Esophagus squamous epithelium (tissue), 5 donors: ENCODE results near the gene DCPS. TPM values are rescaled to one million over a fixed set of nuclear protein-coding genes. Genes with fewer than 3 reads are reported as not detected.

Experiments used
- DNase-seq: peaks from one replicate; lab custom pipeline; 2025; lab: John Stamatoyannopoulos, UW
- H3K27ac ChIP-seq, 4 donors: fragments of 200-600 bp; sonication (generic); one replicate each; pipeline ENCODE4 v1.5.1; 2016 to 2019; ENCODE audit warnings: mild to moderate bottlenecking in 1 of 4
- H3K27me3 ChIP-seq, 4 donors: fragments of 200-600 bp; sonication (generic); 1 replicate in 3 of 4; 2 replicates in 1 of 4; pipeline versions ENCODE4 v1.5.1 to v1.6.0; 2017 to 2021; ENCODE audit warnings: antibody characterized with exemption in 1 of 4
- H3K36me3 ChIP-seq, 3 donors: fragments of 200-600 bp; sonication (generic); one replicate each; pipeline ENCODE4 v1.5.1; 2016 to 2019
- H3K4me1 ChIP-seq, 3 donors: fragments of 200-600 bp; sonication (generic); one replicate each; pipeline ENCODE4 v1.5.1; 2017 to 2019
- H3K4me3 ChIP-seq, 4 donors: fragments of 200-600 bp; sonication (generic); 1 replicate in 3 of 4; 2 replicates in 1 of 4; pipeline ENCODE4 v1.5.1; 2016 to 2019; ENCODE audit warnings: mild to moderate bottlenecking in 2 of 4, moderate library complexity in 1 of 4
- H3K9me3 ChIP-seq, 3 donors: fragments of 200-600 bp; sonication (generic); one replicate each; pipeline ENCODE4 v1.5.1; 2016 to 2019
- CTCF ChIP-seq, 6 experiments: fragments of 450-650 bp in 4 of 6; fragments of 200-600 bp in 2 of 6; sonication (generic) in 2 of 6; IDR thresholded peaks; one replicate each; pipeline ENCODE4 v1.5.1; 2016 to 2019; ENCODE audit warnings: antibody characterized with exemption in 6 of 6, mild to moderate bottlenecking in 4 of 6, moderate library complexity in 4 of 6
- POLR2A ChIP-seq, 4 donors: fragments of 450-650 bp; IDR thresholded peaks; one replicate each; pipeline ENCODE4 v1.6.1; 2017; ENCODE audit warnings: antibody characterized with exemption in 4 of 4, mild to moderate bottlenecking in 4 of 4, moderate library complexity in 3 of 4
- WGBS, 2 donors: methylation state at CpG; one replicate each; pipeline ENCODE4 v1.1.5; 2018; 5-methylcytosine and 5-hydroxymethylcytosine counted together
- intact Hi-C: fragments of 100-400 bp; cut with DNase I; formaldehyde crosslinking; loops from one replicate; pipeline ENCODE4 v1.15.0; 2022
- total RNA-seq, 4 donors: library from RNA; depleted of rRNA; stranded (reverse); fragments of >200 nt; gene quantifications; one replicate each; pipeline ENCODE4 v1.1.0, GENCODE V29; 2016
- donor health status: DM: yes; HTN: yes; CAD: no.

DCPS gene
- total RNA-seq, 4 donors from 2014 or later = 12.0 to 25.7 (median 14.9) TPM

- Histone ChIP-seq H3K27me3 (no peaks in the 10 kb centered on the region), H3K9me3 (no peaks in the 10 kb centered on the region), H3K4me1 (peaks cover 5 to 43% (median 23%) of the 10 kb centered on the region in 3 donors), H3K27ac (peak overlapping the region in 2 of 4 donors; percentile 3 to 34), H3K36me3 (peaks cover 0 to 57% (median 0%) of the 10 kb centered on the region in 3 donors), H3K4me3 (no peak overlapping the region)
- WGBS, 2 donors = 66 to 76% methylated on average over 2 to 5 of the region's 7 CpGs
- no peak for TF ChIP-seq CTCF (IDR thresholded peaks at IDR 0.05)
- no peak for TF ChIP-seq POLR2A (IDR thresholded peaks at IDR 0.05)
- DNase-seq = no peak
- intact Hi-C loops = no loop called here
Observed at GRCh38 chr11:126338346-126339055, 34.6 kb downstream of the DCPS start.

- DNase-seq = no peak
- intact Hi-C loops = no loop called here
- WGBS, 2 donors = 58 to 73% methylated on average over 8 to 12 of the region's 15 CpGs
- Histone ChIP-seq H3K4me3 (no peak overlapping the region), H3K27me3 (no peaks in the 10 kb centered on the region), H3K9me3 (no peaks in the 10 kb centered on the region), H3K36me3 (peaks cover 0 to 60% (median 0%) of the 10 kb centered on the region in 3 donors), H3K27ac (peak overlapping the region; percentile 34 to 78 (median 60)), H3K4me1 (peaks cover 5 to 43% (median 23%) of the 10 kb centered on the region in 3 donors)
- TF ChIP-seq POLR2A (IDR thresholded peaks at IDR 0.05) (no peak), CTCF (IDR thresholded peaks at IDR 0.05) (no peak)
Observed at GRCh38 chr11:126339073-126339862, 35.4 kb downstream of the DCPS start.

DNA sequence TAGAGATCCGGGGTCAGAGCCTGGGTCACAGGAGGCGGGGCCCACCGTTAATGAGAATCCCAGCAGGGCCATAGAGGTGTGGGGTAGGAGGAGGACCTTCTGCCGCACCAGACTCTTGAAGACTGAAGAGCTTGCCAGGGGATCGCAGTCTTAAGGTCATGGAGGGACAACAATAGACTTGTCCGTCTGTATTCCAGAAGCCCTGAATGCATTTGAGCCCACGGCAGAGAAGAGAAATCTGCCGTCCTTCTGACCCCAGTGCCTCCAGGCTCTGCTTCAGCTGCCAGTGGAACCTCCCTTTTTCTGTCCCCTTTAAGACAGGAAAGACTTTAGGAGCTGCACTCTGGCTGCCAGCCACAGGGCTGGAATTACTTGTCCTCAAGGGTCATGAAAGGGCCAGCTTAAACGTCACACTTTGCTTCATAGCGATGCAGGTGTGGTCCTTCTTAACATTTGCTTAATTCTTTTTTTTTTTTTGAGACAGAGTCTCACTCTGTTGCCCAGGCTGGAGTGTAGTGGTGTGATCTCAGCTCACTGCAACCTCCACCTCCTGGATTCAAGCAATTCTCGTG, 36.1 kb downstream of the DCPS start:
- intact Hi-C loops = no loop called here
- DNase-seq = no peak

DNA sequence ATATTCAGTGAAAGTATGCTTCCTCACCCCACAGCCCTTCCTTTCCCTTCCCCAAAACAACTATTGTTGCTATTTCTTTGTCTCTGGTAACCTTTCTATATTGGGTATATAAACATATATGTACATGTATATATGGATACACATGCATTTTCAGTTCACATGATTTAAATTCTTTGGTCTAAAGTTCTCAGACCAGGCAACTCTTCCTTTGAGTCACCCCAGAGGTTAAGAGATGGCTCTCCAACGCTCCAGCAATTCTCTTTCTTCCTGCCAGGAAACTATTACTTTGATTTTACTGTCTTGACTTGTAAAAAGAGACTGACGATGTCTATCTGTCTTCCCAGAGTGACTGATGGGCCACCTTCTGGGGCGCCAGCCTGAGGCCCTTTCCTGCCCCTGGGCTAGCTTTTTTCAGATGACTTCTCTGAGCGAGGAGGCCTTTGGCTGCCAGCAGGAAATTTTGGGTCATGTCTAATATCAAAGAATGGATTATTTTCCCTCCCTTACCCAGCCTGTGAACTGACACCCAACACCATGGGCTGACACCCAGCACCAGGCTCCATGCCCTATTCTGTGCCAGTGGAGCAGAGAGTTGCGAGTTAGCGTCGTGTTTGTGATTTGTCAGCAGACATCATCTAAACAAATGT, 37.2 kb downstream of the DCPS start:
- TF ChIP-seq POLR2A (IDR thresholded peaks at IDR 0.05) (no peak), CTCF (IDR thresholded peaks at IDR 0.05) (no peak)
- WGBS, 2 donors = 56 to 60% methylated on average over 7 of the region's 7 CpGs
- intact Hi-C loops = no loop called here
- H3K4me1 ChIP-seq = peaks cover 5 to 57% (median 23%) of the 10 kb centered on the region in 3 donors
- no peaks in the 10 kb centered on the region for H3K9me3 ChIP-seq
- H3K36me3 ChIP-seq = peaks cover 0 to 67% (median 0%) of the 10 kb centered on the region in 3 donors
- no peaks in the 10 kb centered on the region for H3K27me3 ChIP-seq
- H3K27ac ChIP-seq = peak overlapping the region in 2 of 4 donors; percentile 72 to 78
- H3K4me3 ChIP-seq = no peak overlapping the region
- DNase-seq = no peak

More for the DNA sequence above, 36.1 kb downstream of the DCPS start:
- Histone ChIP-seq H3K27ac (peak overlapping the region; percentile 28 to 78 (median 60)), H3K27me3 (no peaks in the 10 kb centered on the region), H3K4me3 (no peak overlapping the region), H3K36me3 (peaks cover 0 to 65% (median 0%) of the 10 kb centered on the region in 3 donors), H3K4me1 (peaks cover 5 to 46% (median 23%) of the 10 kb centered on the region in 3 donors), H3K9me3 (no peaks in the 10 kb centered on the region)
- 26 to 54% methylated on average over 6 of the region's 11 CpGs for WGBS, 2 donors
- TF ChIP-seq POLR2A (IDR thresholded peaks at IDR 0.05) (no peak), CTCF (IDR thresholded peaks at IDR 0.05) (no peak)
